Dermis blood vessel endothelial cell (primary cell): ENCODE data around the gene MRPL19. TPM values are rescaled to one million over a fixed set of nuclear protein-coding genes. Genes with fewer than 3 reads are reported as not detected.
"Not testable (repeated sequence)": the region's sequence is repeated elsewhere in the genome, so short reads cannot be mapped to it uniquely, and the experiment has no call there.

Experiments
- DNase-seq: peaks from one replicate; pipeline ENCODE4 v3.0.0; 2010
- total RNA-seq: library from RNA; depleted of rRNA; stranded (reverse); fragments of >200 nt; gene quantifications from 2 replicates; pipeline ENCODE4 v1.2.3, GENCODE V29; 2014

The MRPL19 gene
- total RNA-seq, 1 donor from 2014 or later = 35.7 TPM

GRCh38 chr2:75675908-75676307 lies 29.3 kb downstream of the MRPL19 start:
- no peak for DNase-seq

- DNase-seq = no peak
These were observed 29.9 kb downstream of the MRPL19 start for GRCh38 chr2:75676464-75676863.

- DNase-seq = peak; percentile 36
These were observed 33.0 kb downstream of the MRPL19 start for GRCh38 chr2:75679556-75679955.

GRCh38 chr2:75680402-75680801 lies 33.8 kb downstream of the MRPL19 start:
- DNase-seq = no peak

- DNase-seq = not testable (repeated sequence)
These were observed 36.8 kb downstream of the MRPL19 start for GRCh38 chr2:75683430-75683829.

GRCh38 chr2:75688196-75688595 lies 41.6 kb downstream of the MRPL19 start:
- no peak for DNase-seq

GRCh38 chr2:75698918-75699317 lies 52.3 kb downstream of the MRPL19 start:
- no peak for DNase-seq

GRCh38 chr2:75702593-75702992 lies 56.0 kb downstream of the MRPL19 start:
- DNase-seq = no peak

- DNase-seq = no peak
These were observed 57.2 kb downstream of the MRPL19 start for GRCh38 chr2:75703589-75704287.

GRCh38 chr2:75705921-75706320 lies 59.3 kb downstream of the MRPL19 start:
- DNase-seq = peak; percentile 14

GRCh38 chr2:75707901-75708300 lies 61.3 kb downstream of the MRPL19 start:
- no peak for DNase-seq

- DNase-seq = peak; percentile 8
These were observed 62.7 kb downstream of the MRPL19 start for GRCh38 chr2:75709297-75709696.

GRCh38 chr2:75710220-75710576 lies 63.6 kb downstream of the MRPL19 start:
- no peak for DNase-seq

GRCh38 chr2:75710577-75711253 lies 64.1 kb downstream of the MRPL19 start, which contains the start of gene GCFC2:
Gene GCFC2, minus strand, starts transcription at chr2:75710915. Its CDS starts 60 bp downstream, at chr2:75710855.
- DNase-seq = peak; percentile 92

- not testable (repeated sequence) for DNase-seq
These were observed 65.0 kb downstream of the MRPL19 start for GRCh38 chr2:75711590-75711989.

GRCh38 chr2:75716406-75716805 lies 69.8 kb downstream of the MRPL19 start:
- peak; percentile 32 for DNase-seq

- no peak for DNase-seq
These were observed 73.0 kb downstream of the MRPL19 start for GRCh38 chr2:75719616-75720015.

- DNase-seq = no peak
These were observed 73.9 kb downstream of the MRPL19 start for GRCh38 chr2:75720525-75720924.

GRCh38 chr2:75722687-75723086 lies 76.1 kb downstream of the MRPL19 start:
- no peak for DNase-seq

GRCh38 chr2:75728614-75729419 lies 82.2 kb downstream of the MRPL19 start:
- no peak for DNase-seq

GRCh38 chr2:75729861-75730260 lies 83.3 kb downstream of the MRPL19 start:
- DNase-seq = peak; percentile 25

- DNase-seq = no peak
These were observed 89.7 kb downstream of the MRPL19 start for GRCh38 chr2:75736276-75736675.

GRCh38 chr2:75737961-75738360 lies 91.4 kb downstream of the MRPL19 start:
- DNase-seq = no peak
